GM19463 (cell line): ENCODE data around the gene TTC24.
"Not testable (repeated sequence)": the region's sequence is repeated elsewhere in the genome, so short reads cannot be mapped to it uniquely, and the experiment has no call there.

Experiments used
- ATAC-seq: cut with Tn5 transposase; IDR thresholded peaks from one replicate; pipeline ENCODE4 v1.9.1; 2021; ENCODE audit warnings: mild to moderate bottlenecking, moderate library complexity; ENCODE audit not compliant: unreplicated experiment

The TTC24 gene

DNA sequence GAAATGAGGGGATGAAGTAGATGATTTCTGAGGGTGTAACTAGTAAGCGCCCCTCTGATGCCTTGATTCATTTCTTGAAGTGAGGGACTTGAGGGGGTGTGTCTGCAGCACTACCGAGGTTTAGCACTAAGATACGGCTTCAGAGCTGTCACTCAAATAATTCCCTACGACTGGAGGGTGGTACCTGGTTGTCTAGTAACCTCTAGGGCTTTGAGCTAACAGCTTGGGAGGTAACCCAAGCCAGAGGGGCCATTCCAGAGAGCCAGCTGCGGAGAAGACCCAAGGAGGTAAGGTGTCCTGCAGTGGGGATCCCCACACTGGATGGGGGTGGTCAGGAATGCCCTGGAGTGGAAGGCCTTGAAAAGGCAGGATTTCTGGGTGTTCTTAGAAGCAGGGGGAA lies at the start of gene TTC24:
Gene TTC24, plus strand, starts transcription at position 252 of the 400 bp plus-strand sequence. CDS start 1,642 bp downstream, outside the sequence.
- no peak for ATAC-seq

DNA sequence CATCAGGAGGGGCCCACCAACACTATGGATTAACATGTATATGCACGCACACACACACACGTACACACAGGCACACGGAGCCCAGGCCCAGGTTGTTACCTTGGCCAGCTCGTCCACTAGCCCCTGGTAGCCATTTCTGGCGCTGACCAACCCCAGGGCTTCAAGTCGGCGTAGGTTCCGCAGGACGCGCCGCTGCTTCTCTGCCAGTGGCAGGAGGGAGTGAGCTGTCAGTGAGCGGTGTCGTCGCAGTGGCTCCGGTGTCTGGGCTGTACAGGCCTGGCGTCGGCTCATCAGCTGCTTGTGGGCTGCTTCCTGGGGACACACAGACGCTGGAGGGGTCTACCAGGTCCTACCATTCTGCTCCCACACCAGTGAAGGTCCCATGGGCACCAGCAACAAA lies 49.5 kb upstream of the TTC24 start:
- no peak for ATAC-seq

- ATAC-seq = no peak
These were observed 47.1 kb upstream of the TTC24 start for GRCh38 chr1:156532374-156532773.

- ATAC-seq = no peak
These were observed 45.8 kb upstream of the TTC24 start for GRCh38 chr1:156533568-156534220.

DNA sequence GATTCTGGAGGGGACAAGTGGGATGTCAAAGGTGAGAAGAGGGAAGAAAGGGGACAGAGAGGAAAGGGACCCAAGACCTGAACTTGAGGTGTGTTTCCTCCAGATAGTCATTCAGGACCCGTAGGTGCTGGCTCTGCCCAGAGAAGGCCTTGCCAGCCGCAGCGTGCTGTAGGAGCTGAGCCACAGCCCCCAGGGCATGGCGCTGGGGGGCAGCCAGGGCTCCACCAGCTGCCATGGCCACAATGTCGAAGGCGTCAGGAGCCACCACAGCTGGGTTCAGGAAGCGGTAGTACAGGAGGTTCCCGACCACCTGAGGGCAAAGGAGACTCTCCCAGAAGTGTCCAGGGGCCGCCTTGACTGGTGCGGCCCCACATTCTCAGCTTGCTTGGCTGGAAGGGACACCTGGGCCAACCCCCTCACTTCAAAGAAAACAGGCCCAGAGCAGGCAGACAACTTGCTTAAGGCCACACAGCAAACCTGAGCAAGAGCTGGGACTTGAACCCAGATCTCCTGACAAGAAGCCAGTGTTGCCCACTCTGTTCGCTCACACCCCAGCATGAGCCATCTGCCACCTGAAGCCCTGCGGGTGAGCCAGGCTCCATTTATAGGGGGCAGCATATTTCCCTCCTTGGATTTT lies 45.0 kb upstream of the TTC24 start:
- ATAC-seq = no peak

GRCh38 chr1:156537027-156537426 lies 42.5 kb upstream of the TTC24 start:
- ATAC-seq = no peak

DNA sequence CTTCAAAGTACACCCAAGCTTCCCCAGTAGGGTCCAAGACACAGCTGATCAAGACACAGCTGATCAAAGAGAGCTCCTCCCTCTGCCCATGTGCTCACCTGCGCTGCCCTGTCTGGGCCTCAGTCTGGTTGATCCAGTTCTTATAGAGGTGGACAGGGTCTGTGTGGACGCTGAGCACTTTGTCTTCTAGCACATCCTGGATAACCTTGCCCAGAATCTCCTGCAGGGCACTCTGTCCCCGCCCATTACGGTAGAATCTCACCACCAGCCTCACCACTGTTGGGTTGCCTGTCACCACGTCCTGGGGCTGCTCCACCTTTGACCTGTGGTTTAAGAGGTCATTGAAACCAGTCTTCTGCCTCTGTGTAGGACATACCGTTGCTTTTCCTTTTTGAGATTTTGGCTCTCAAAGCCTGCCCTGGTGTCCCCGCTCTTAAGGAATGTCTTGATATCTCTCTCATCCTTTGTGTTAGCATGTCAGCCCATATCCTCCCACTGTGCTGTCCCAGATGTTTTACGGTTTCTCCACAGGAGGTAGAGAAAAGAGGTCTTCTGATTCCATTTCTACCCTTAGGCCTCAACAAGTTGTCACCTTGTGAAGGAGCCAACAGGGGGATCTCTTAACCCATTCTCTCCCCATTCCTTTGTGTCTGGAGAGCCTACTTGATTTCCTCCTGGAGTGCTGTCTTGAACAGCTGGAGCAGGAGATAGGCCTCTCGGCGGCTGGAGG lies 40.6 kb upstream of the TTC24 start:
- ATAC-seq = no peak

GRCh38 chr1:156539818-156540355 lies 39.6 kb upstream of the TTC24 start:
- ATAC-seq = no peak

- ATAC-seq = no peak
These were observed 38.6 kb upstream of the TTC24 start for GRCh38 chr1:156540955-156541354.

DNA sequence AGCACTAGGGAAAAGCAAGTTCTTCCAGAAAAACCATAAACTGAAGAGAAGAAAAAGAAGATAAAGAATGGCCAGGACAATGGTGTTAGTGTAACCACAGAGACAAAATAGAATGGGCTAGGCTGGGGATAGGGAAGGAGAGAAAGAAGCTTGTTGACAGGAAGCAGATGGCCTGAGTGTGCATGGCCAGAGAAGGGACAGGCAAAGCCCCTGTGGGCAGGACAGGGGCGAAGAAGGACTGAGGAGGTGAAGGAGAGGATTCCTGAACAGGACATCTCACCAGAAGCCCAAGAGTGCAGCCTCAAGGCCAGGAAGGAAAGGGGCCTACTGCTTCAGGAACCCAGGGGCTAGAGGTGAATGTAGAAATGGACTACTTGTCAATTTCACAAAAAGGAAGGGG lies 36.5 kb upstream of the TTC24 start:
- ATAC-seq = no peak

GRCh38 chr1:156544592-156545102 lies 34.9 kb upstream of the TTC24 start:
- no peak for ATAC-seq

DNA sequence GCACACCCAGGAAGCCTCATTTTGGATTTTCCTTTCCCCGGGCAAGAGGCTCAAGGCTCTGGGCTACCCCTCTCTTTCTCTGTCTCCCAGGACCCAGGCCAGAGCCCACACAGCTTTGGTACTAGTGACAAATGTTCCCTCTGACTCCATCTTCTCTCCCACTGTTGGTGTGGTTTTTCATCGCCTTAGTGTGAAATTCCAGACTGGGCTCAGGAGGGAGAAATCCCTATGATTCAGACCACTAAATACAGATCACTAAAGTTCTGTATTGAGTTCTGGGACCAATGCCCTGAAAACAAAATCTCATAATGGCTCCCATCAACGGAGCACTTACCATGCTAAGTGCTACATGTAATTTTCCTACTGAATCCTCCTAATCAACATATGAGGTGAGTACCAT lies 33.3 kb upstream of the TTC24 start:
- no peak for ATAC-seq

GRCh38 chr1:156547434-156547833 lies 32.1 kb upstream of the TTC24 start:
- ATAC-seq = no peak

DNA sequence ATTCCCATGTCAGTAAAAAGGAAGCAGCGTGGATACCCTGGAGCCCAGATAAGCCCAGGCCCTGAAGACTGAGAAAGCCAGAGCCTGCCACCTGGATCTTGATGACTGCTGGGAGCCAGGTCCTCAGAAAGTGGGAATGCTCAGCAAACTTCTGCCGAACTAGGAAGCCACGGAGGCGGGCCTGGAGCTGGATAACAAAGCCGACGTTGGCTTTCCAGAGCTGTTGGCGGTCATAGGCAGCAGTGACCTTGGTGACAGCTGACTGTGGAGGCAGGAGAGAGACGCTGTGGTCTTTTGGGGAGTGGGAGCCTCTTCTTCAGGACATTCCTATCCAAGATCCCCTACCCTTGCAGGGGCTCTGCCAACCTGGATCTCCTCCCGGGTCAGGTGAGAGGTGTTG lies 31.5 kb upstream of the TTC24 start:
- ATAC-seq = no peak

- no peak for ATAC-seq
These were observed 30.1 kb upstream of the TTC24 start for GRCh38 chr1:156549390-156549789.

DNA sequence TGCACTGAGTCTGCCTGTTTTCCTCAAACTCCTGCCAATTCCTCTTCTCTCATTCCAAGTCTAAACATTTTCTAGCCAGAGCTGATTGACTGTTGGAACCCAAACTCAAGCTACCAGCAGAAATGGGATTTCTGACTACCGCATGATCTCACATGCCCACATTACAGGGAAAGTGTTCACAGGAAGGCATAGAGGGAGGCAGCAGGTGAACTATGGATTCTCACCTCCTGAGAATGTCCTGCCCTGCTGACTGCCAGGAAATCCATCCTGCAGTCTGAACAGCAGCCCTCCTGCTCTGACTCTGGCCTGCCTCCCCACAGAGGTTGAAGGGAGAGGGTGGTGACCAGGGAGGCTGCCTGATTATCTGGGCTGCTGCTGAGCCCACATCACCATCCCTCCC lies 29.7 kb upstream of the TTC24 start:
- ATAC-seq = no peak

GRCh38 chr1:156550346-156550745 lies 29.2 kb upstream of the TTC24 start:
- ATAC-seq = no peak

DNA sequence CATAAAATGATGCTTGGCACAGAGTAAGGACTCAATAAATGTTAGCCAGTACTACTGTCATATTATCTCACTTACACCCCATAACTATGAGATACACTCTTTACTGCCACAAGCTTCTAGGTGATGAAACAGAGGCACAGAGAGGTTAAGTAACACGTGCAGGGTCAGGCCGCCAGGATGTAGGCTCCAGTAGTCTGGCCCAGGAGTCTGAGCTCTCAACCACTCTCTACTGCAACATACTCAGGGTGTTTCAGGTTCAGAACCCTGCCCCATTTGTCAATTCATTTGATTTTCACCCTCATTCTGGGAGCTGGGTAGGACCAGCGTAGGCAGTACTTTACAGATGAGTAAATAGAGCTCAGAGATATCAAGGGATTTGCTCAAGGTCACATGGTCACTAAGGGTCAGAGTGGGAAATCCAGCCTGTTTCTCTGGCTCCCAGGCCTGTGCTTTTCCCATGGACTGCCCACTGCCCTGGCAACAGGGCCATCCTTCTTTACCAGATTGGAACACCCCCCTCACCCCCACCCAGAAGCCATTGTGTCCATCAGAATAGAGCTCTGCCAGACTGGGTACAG lies 28.4 kb upstream of the TTC24 start:
- no peak for ATAC-seq

- ATAC-seq = no peak
These were observed 27.7 kb upstream of the TTC24 start for GRCh38 chr1:156551869-156552268.

DNA sequence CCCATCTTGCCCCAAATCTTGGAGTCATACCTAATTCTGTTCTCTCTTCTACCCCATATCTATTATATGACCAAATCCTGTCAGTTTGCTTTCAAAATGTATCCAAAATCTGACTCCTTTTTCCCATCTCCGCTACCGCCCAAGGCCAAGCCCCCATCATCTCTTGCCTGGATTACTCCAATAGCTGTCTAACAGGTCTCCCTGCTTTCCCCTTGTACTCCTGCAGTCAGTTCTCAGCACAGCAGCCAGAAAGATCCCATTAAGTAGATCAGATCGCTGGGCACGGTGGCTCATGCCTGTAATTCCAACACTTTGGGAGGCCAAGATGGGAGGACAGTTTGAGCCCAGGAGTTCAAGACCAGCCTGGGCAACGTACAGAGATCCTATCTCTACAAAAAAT lies 27.0 kb upstream of the TTC24 start:
- ATAC-seq = no peak

- ATAC-seq = not testable (repeated sequence)
These were observed 26.6 kb upstream of the TTC24 start for GRCh38 chr1:156552937-156553336.
